Large intestine (tissue), 12 donors: ENCODE data around the gene ATF6. TPM values are rescaled to one million over a fixed set of nuclear protein-coding genes. Genes with fewer than 3 reads are reported as not detected.

ENCODE experiments used
- DNase-seq, 2 donors: peaks; one replicate each; pipeline versions ENCODE4 v3.0.0 to v3.0.0-alpha.2; 2013
- H3K27ac ChIP-seq: one replicate; pipeline ENCODE4 v1.5.1; 2013; ENCODE audit warnings: low read length
- H3K27me3 ChIP-seq: 2 replicates; pipeline ENCODE4 v1.6.1; 2013; ENCODE audit warnings: low read length; ENCODE audit not compliant: control insufficient read depth, insufficient read depth
- H3K36me3 ChIP-seq: 2 replicates; pipeline ENCODE4 v1.6.1; 2013; ENCODE audit warnings: low read length; ENCODE audit not compliant: control insufficient read depth, insufficient read depth
- H3K4me1 ChIP-seq: one replicate; pipeline ENCODE4 v1.6.1; 2013; ENCODE audit warnings: low read length; ENCODE audit not compliant: control insufficient read depth, insufficient read depth
- H3K4me3 ChIP-seq: one replicate; pipeline ENCODE4 v1.5.1; 2013; ENCODE audit warnings: low read length
- H3K9me3 ChIP-seq: one replicate; pipeline ENCODE4 v1.6.1; 2013; ENCODE audit warnings: mild to moderate bottlenecking, low read depth, low read length, moderate library complexity; ENCODE audit not compliant: control insufficient read depth
- WGBS: methylation state at CpG from one replicate; pipeline ENCODE4 v1.1.5; 2013; ENCODE audit warnings: low lambda C conversion rate; ENCODE audit not compliant: insufficient coverage; 5-methylcytosine and 5-hydroxymethylcytosine counted together
- long read RNA-seq, 11 donors: transcript quantifications; one replicate each; lab custom pipeline, GENCODE V29; 2026
- polyA plus RNA-seq: library from polyadenylated mRNA; unstranded; fragments of 120-200 nt; gene quantifications from one replicate; pipeline ENCODE4 v1.2.1, GENCODE V29; 2013

ATF6 gene
- 19.6 TPM for polyA plus RNA-seq
- long read RNA-seq, donor 1, full-length matches to known transcripts: 2 of 2 reads
- long read RNA-seq, donor 1, partial matches to known transcripts: 0 of 2 reads
- long read RNA-seq, donor 1, other reads (novel, unspliced or antisense): 0 of 2 reads
- long read RNA-seq, donor 2, full-length matches to known transcripts: 5 of 32 reads
- long read RNA-seq, donor 2, partial matches to known transcripts: 27 of 32 reads
- long read RNA-seq, donor 2, other reads (novel, unspliced or antisense): 0 of 32 reads
- long read RNA-seq, donor 3: 0 reads
- long read RNA-seq, donor 4, full-length matches to known transcripts: 2 of 2 reads
- long read RNA-seq, donor 4, partial matches to known transcripts: 0 of 2 reads
- long read RNA-seq, donor 4, other reads (novel, unspliced or antisense): 0 of 2 reads
- long read RNA-seq, donor 5, full-length matches to known transcripts: 4 of 4 reads
- long read RNA-seq, donor 5, partial matches to known transcripts: 0 of 4 reads
- long read RNA-seq, donor 5, other reads (novel, unspliced or antisense): 0 of 4 reads
- long read RNA-seq, donor 6, full-length matches to known transcripts: 10 of 23 reads
- long read RNA-seq, donor 6, partial matches to known transcripts: 13 of 23 reads
- long read RNA-seq, donor 6, other reads (novel, unspliced or antisense): 0 of 23 reads
- long read RNA-seq, donor 7, full-length matches to known transcripts: 3 of 8 reads
- long read RNA-seq, donor 7, partial matches to known transcripts: 5 of 8 reads
- long read RNA-seq, donor 7, other reads (novel, unspliced or antisense): 0 of 8 reads
- long read RNA-seq, donor 8, full-length matches to known transcripts: 7 of 19 reads
- long read RNA-seq, donor 8, partial matches to known transcripts: 12 of 19 reads
- long read RNA-seq, donor 8, other reads (novel, unspliced or antisense): 0 of 19 reads
- long read RNA-seq, donor 9, full-length matches to known transcripts: 2 of 2 reads
- long read RNA-seq, donor 9, partial matches to known transcripts: 0 of 2 reads
- long read RNA-seq, donor 9, other reads (novel, unspliced or antisense): 0 of 2 reads
- long read RNA-seq, donor 10, full-length matches to known transcripts: 9 of 16 reads
- long read RNA-seq, donor 10, partial matches to known transcripts: 7 of 16 reads
- long read RNA-seq, donor 10, other reads (novel, unspliced or antisense): 0 of 16 reads
- long read RNA-seq, donor 11, full-length matches to known transcripts: 6 of 11 reads
- long read RNA-seq, donor 11, partial matches to known transcripts: 5 of 11 reads
- long read RNA-seq, donor 11, other reads (novel, unspliced or antisense): 0 of 11 reads

GRCh38 chr1:161766102-161766981 is at the start of gene ATF6:
Gene ATF6, plus strand, starts transcription at chr1:161766320. Its CDS starts 41 bp downstream, at chr1:161766361.
- H3K27me3 ChIP-seq: no peaks in the 10 kb centered on the region
- no peaks in the 10 kb centered on the region for H3K9me3 ChIP-seq
- peak within 1 kb of the TSS; percentile 86 for H3K4me3 ChIP-seq
- peak within 1 kb of the TSS; percentile 73 for H3K27ac ChIP-seq
- H3K4me1 ChIP-seq: peaks cover 3% of the 10 kb centered on the region
- no peaks in the 10 kb centered on the region for H3K36me3 ChIP-seq
- WGBS: 0% methylated on average over 2 of the region's 35 CpGs
- DNase-seq: peak; percentile 89 to 97

GRCh38 chr1:161718559-161719324 is 47.4 kb upstream of the ATF6 start:
- Histone ChIP-seq H3K9me3 (no peaks in the 10 kb centered on the region), H3K4me1 (no peaks in the 10 kb centered on the region), H3K27ac (no peak overlapping the region), H3K36me3 (no peaks in the 10 kb centered on the region), H3K4me3 (no peak overlapping the region), H3K27me3 (peaks cover 38% of the 10 kb centered on the region)
- WGBS: 92% methylated on average over 5 of the region's 8 CpGs
- no peak for DNase-seq

GRCh38 chr1:161719325-161719611 is 46.9 kb upstream of the ATF6 start:
- Histone ChIP-seq H3K4me3 (no peak overlapping the region), H3K27ac (no peak overlapping the region), H3K4me1 (no peaks in the 10 kb centered on the region), H3K9me3 (no peaks in the 10 kb centered on the region), H3K36me3 (no peaks in the 10 kb centered on the region), H3K27me3 (peaks cover 38% of the 10 kb centered on the region)
- no CpG with 5 or more reads among the region's 1 CpG for WGBS
- DNase-seq: no peak

DNA sequence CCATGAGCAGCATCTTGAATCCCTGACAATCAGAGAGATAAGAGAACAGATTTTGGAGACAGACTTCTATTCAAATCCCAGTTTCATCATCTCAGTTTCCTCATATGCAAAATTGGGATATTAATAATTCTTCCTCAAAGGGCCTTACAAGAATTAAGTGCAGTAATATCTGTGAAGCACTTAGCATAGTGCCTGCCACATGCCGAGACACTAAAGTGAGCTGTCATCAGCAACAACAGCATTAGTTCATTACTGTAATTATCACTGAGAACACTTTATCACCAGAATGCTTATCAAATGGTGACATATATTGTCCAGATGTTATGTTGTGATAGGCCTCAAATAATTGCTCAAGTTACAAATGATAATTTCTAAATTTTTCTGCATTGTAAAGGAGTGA is 45.7 kb upstream of the ATF6 start:
- no CpG with 5 or more reads among the region's 1 CpG for whole genome bisulfite sequencing
- H3K9me3 ChIP-seq: no peaks in the 10 kb centered on the region
- H3K4me3 ChIP-seq: no peak overlapping the region
- peaks cover 43% of the 10 kb centered on the region for H3K27me3 ChIP-seq
- H3K4me1 ChIP-seq: peaks cover under 1% of the 10 kb centered on the region
- no peak for DNase-seq
- no peak overlapping the region for H3K27ac ChIP-seq
- H3K36me3 ChIP-seq: no peaks in the 10 kb centered on the region

DNA sequence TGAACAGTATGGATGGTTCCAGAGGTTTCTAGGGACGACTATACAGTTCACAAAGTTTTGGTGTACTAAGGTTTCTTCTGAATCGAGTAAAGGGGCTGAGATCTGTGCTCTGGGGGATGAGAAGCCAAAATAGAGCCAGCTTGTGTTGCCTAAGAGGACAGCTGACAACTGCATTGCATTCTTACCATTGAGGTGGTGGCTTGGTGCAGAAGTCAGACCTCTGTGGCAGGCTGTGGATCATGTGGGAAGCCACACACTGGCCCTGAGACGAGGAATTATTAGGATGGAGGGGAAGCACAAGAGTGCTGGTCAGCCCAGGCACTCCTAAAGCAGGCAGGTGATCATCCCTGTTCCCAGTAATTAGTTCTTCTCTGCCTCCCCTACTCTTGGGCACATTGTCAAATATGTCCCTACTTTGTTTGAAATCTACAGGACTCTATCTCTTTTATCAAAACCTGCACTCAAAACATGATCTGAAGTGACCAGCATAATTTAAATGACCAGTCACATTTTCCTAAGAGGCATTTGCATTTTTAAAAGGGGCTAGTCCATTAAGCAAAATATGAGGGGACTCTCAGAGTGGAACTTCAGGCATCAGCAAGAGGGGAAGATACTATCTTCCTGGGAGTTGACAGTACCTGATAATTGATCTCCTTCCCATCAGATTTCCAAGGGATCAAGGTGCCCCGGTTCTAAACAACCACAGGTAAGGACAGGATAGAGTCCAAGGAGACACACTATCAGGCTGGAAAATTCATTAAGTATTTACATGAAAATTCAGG is 45.0 kb upstream of the ATF6 start, which contains the start of gene FCRLB:
TSS of gene FCRLB (plus strand) at position 589 of the 782 bp plus-strand sequence. CDS start 1,129 bp downstream, outside the sequence.
- Histone ChIP-seq H3K36me3 (no peaks in the 10 kb centered on the region), H3K4me3 (no peak within 1 kb of the TSS), H3K4me1 (peaks cover 4% of the 10 kb centered on the region), H3K27me3 (peaks cover 47% of the 10 kb centered on the region), H3K27ac (no peak within 1 kb of the TSS), H3K9me3 (no peaks in the 10 kb centered on the region)
- no peak for DNase-seq
- WGBS: no CpG with 5 or more reads among the region's 4 CpGs

DNA sequence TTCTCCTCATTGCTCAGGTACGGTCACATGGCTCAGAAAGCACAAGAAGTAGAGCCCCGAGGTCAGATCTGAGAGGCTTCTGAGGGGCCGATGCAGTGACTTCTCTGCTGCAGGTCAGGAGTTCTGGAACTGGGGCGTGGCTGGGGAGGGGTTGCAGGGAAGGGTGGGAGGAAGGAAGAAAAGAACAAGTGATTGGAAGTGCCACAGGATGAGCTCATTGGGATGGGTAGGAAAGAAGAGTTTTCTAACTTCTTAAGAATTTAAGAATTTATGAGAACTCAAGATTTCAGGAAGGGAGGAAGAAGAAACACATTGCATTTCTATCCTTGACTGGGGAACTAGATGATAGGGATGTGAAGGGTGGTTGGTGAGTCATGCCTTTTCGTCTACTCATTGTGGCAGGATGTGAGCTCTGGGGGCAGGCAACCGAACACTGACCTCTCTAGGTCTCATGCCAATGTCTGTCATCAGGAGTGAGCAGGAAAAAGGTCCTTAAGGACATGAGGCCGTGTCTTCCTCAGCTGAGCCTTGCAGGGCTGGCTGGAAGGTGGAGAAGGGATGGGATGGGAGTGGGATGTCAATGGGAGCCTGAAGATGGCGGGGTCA is 44.3 kb upstream of the ATF6 start:
- peaks cover 4% of the 10 kb centered on the region for H3K4me1 ChIP-seq
- no peaks in the 10 kb centered on the region for H3K36me3 ChIP-seq
- no peak overlapping the region for H3K27ac ChIP-seq
- no peak for DNase-seq
- H3K9me3 ChIP-seq: no peaks in the 10 kb centered on the region
- H3K27me3 ChIP-seq: peaks cover 48% of the 10 kb centered on the region
- 54% methylated on average over 3 of the region's 8 CpGs for WGBS
- no peak overlapping the region for H3K4me3 ChIP-seq

DNA sequence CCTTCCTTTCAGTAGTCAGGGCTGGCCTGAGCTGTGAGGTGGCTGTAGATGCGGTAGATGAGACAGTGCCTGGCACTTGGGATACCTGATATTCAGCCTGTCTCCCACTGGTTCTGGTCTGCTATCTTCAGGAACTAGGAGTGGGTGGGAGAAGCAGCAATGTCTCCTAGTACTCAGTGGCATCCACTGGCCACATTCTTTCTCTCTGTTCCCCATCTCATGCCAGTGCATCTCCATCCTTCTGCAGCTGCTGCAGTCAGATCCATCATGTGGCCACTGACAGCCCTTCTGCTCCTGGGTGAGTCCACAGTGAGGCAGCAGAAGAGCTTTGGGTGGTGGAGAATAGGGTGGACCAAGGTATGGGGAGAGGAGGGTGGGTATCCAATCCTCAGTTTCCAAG is 43.7 kb upstream of the ATF6 start:
- Histone ChIP-seq H3K4me1 (peaks cover 4% of the 10 kb centered on the region), H3K4me3 (no peak overlapping the region), H3K27ac (no peak overlapping the region), H3K9me3 (no peaks in the 10 kb centered on the region), H3K36me3 (no peaks in the 10 kb centered on the region), H3K27me3 (peaks cover 51% of the 10 kb centered on the region)
- no CpG with 5 or more reads among the region's 1 CpG for WGBS
- DNase-seq: no peak

GRCh38 chr1:161723459-161724141 is 42.5 kb upstream of the ATF6 start:
- no peaks in the 10 kb centered on the region for H3K36me3 ChIP-seq
- peaks cover 4% of the 10 kb centered on the region for H3K4me1 ChIP-seq
- 86% methylated on average over 1 of the region's 8 CpGs for WGBS
- no peak overlapping the region for H3K4me3 ChIP-seq
- no peak overlapping the region for H3K27ac ChIP-seq
- DNase-seq: peak in 1 of 2 donors; percentile 7
- H3K9me3 ChIP-seq: no peaks in the 10 kb centered on the region
- H3K27me3 ChIP-seq: peaks cover 53% of the 10 kb centered on the region
